Liver (tissue), 9 donors: ENCODE results near the gene SERPINA10. TPM values are rescaled to one million over a fixed set of nuclear protein-coding genes. Genes with fewer than 3 reads are reported as not detected.

Experiments used
- DNase-seq: peaks from one replicate; pipeline ENCODE4 v3.0.0-alpha.2; 2017; ENCODE audit warnings: low spot score
- H3K27ac ChIP-seq, 2 donors: one replicate each; pipeline ENCODE4 v1.7.0; 2013; ENCODE audit warnings: inconsistent platforms in 2 of 2, low read length in 2 of 2, control low read depth in 1 of 2, low read depth in 1 of 2, mild to moderate bottlenecking in 1 of 2
- H3K27me3 ChIP-seq, 4 donors: one replicate each; pipeline versions ENCODE4 v1.6.1 to v1.7.0; 2013; ENCODE audit warnings: low read length in 3 of 4, inconsistent platforms in 1 of 4, mild to moderate bottlenecking in 1 of 4, moderate library complexity in 1 of 4; ENCODE audit not compliant: control insufficient read depth in 4 of 4, insufficient read depth in 4 of 4
- H3K36me3 ChIP-seq, 4 donors: one replicate each; pipeline versions ENCODE4 v1.6.1 to v1.7.0; 2013; ENCODE audit warnings: low read length in 3 of 4, mild to moderate bottlenecking in 3 of 4, low read depth in 1 of 4, moderate library complexity in 1 of 4; ENCODE audit not compliant: control insufficient read depth in 4 of 4, insufficient read depth in 3 of 4
- H3K4me1 ChIP-seq, 4 donors: one replicate each; pipeline versions ENCODE4 v1.6.1 to v1.7.0; 2013; ENCODE audit warnings: low read length in 3 of 4, mild to moderate bottlenecking in 3 of 4, moderate library complexity in 1 of 4; ENCODE audit not compliant: control insufficient read depth in 4 of 4, insufficient read depth in 4 of 4
- H3K4me3 ChIP-seq, 3 donors: one replicate each; pipeline versions ENCODE4 v1.6.1 to v1.7.0; 2013; ENCODE audit warnings: low read length in 3 of 3, control low read depth in 1 of 3, low read depth in 1 of 3, mild to moderate bottlenecking in 1 of 3
- H3K9ac ChIP-seq, 2 donors: one replicate each; pipeline ENCODE4 v1.7.0; 2013; ENCODE audit warnings: low read length in 2 of 2, mild to moderate bottlenecking in 2 of 2, moderate library complexity in 2 of 2, control low read depth in 1 of 2, low read depth in 1 of 2
- H3K9me3 ChIP-seq, 4 donors: one replicate each; pipeline versions ENCODE4 v1.6.1 to v1.7.0; 2013; ENCODE audit warnings: low read length in 3 of 4; ENCODE audit not compliant: control insufficient read depth in 4 of 4
- EGR1 ChIP-seq, 2 donors: IDR thresholded peaks; 2 replicates each; pipeline ENCODE4 v1.6.1; 2016 to 2018; ENCODE audit warnings: antibody characterized with exemption in 2 of 2, low read depth in 2 of 2
- FOXA1 ChIP-seq: IDR thresholded peaks from 2 replicates; pipeline ENCODE4 v1.6.1; 2016; ENCODE audit warnings: antibody characterized with exemption
- GABPA ChIP-seq, 2 donors: IDR thresholded peaks in 1 of 2; conservative IDR thresholded peaks in 1 of 2; 2 replicates each; pipeline ENCODE4 v1.6.1; 2016; ENCODE audit warnings: antibody characterized with exemption in 2 of 2, mild to moderate bottlenecking in 1 of 2, moderate library complexity in 1 of 2
- HNF4A ChIP-seq, 2 donors: conservative IDR thresholded peaks; 2 replicates each; pipeline ENCODE4 v1.6.1; 2016; ENCODE audit warnings: antibody characterized with exemption in 2 of 2, mild to moderate bottlenecking in 2 of 2
- HNF4G ChIP-seq: IDR thresholded peaks from 2 replicates; pipeline ENCODE4 v1.6.1; 2016; ENCODE audit warnings: antibody characterized with exemption
- JUND ChIP-seq, 2 donors: IDR thresholded peaks; 2 replicates each; pipeline ENCODE4 v1.6.1; 2016; ENCODE audit warnings: antibody characterized with exemption in 2 of 2
- MAX ChIP-seq: IDR thresholded peaks from 2 replicates; pipeline ENCODE4 v1.6.1; 2016; ENCODE audit warnings: antibody characterized with exemption
- NR2F2 ChIP-seq: IDR thresholded peaks from 2 replicates; pipeline ENCODE4 v1.6.1; 2016; ENCODE audit warnings: antibody characterized with exemption
- RAD21 ChIP-seq, 2 donors: IDR thresholded peaks; 2 replicates each; pipeline ENCODE4 v1.6.1; 2016; ENCODE audit warnings: antibody characterized with exemption in 2 of 2, mild to moderate bottlenecking in 2 of 2
- RXRA ChIP-seq, 2 donors: IDR thresholded peaks; 2 replicates each; pipeline ENCODE4 v1.6.1; 2017 to 2018; ENCODE audit warnings: antibody characterized with exemption in 2 of 2, mild to moderate bottlenecking in 1 of 2
- SP1 ChIP-seq: IDR thresholded peaks from 2 replicates; pipeline ENCODE4 v1.6.1; 2018; ENCODE audit warnings: antibody characterized with exemption, mild to moderate bottlenecking
- TAF1 ChIP-seq: conservative IDR thresholded peaks from 2 replicates; pipeline ENCODE4 v1.6.1; 2016; ENCODE audit warnings: antibody characterized with exemption, mild to moderate bottlenecking
- YY1 ChIP-seq: IDR thresholded peaks from 2 replicates; pipeline ENCODE4 v1.6.1; 2016; ENCODE audit warnings: antibody characterized with exemption, mild to moderate bottlenecking
- ZBTB33 ChIP-seq: IDR thresholded peaks from 2 replicates; pipeline ENCODE4 v1.6.1; 2016; ENCODE audit warnings: antibody characterized with exemption
- WGBS: extraction: QIAGEN DNeasy Blood & Tissue Kit; methylation state at CpG from one replicate; pipeline ENCODE4 v1.1.7; 2013; 5-methylcytosine and 5-hydroxymethylcytosine counted together
- polyA plus RNA-seq, 2 donors: library from polyadenylated mRNA; stranded (reverse) in 1 of 2; unstranded in 1 of 2; fragments of 200-250 nt in 1 of 2; fragments of >200 nt in 1 of 2; fragmentation: Nextera tagmentation in 1 of 2; extraction: Ambion mirVana in 1 of 2; gene quantifications; one replicate each; pipeline versions ENCODE4 v1.2.1 to v1.2.3, GENCODE V29; 2013 to 2015
- total RNA-seq, 2 donors: library from RNA; depleted of rRNA; stranded (reverse); fragments of >200 nt; gene quantifications; one replicate each; pipeline ENCODE4 v1.2.3, GENCODE V29; 2014
- TF ChIP-seq, protein P1 (sequence below): IDR thresholded peaks from 2 replicates; pipeline ENCODE4 v1.6.1; 2016; ENCODE audit warnings: antibody characterized with exemption
- TF ChIP-seq, protein P2 (sequence below): fragments of 150-350 bp; IDR thresholded peaks from 2 replicates; pipeline ENCODE4 v1.5.1; 2017; ENCODE audit warnings: improper control_type of control experiment, low read depth, low read length; ENCODE audit not compliant: missing input control
- TF ChIP-seq, protein P3 (sequence below): IDR thresholded peaks from 2 replicates; pipeline ENCODE4 v1.6.1; 2016; ENCODE audit warnings: antibody characterized with exemption, mild to moderate bottlenecking
- donor health status: healthy.
- donor health status: healthy.
- donor health status: healthy.
- donor health status: healthy.
- donor health status: healthy.

The SERPINA10 gene
- total and polyA plus RNA-seq, 4 donors: 105 to 363 (median 194) TPM

- Histone ChIP-seq H3K27me3 (no peaks in the 10 kb centered on the region), H3K9ac (no peak overlapping the region), H3K27ac (no peak overlapping the region), H3K4me1 (no peaks in the 10 kb centered on the region), H3K9me3 (no peaks in the 10 kb centered on the region), H3K4me3 (no peak overlapping the region), H3K36me3 (no peaks in the 10 kb centered on the region)
- DNase-seq: no peak
- no peak for TF ChIP-seq EGR1 (IDR thresholded peaks at IDR 0.05; ENCODE audit: low read depth in 2 of 2)
- TF ChIP-seq TAF1: no peak
- TF ChIP-seq ZBTB33: no peak
- 97% methylated on average over 2 of the region's 2 CpGs for WGBS
These were observed 48.9 kb downstream of the SERPINA10 start for GRCh38 chr14:94244182-94244581.

DNA sequence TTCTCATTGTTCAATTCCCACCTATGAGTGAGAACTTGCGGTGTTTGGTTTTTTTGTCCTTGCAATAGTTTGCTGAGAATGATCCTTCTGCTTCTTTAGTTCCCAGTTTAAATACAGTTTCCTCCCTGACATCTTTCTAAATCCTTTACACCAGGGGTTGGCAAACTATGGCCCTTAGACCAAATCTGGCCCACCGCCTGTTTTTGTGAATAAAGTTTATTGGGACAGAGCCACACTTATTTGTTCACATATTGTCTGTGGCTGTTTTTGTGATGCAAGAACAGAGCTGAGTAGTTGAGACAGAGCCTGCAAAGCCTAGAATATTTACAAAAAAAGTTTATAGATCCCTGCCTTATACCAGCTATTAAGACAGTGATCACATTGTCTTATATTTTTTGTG, 53.7 kb downstream of the SERPINA10 start:
- Histone ChIP-seq H3K27ac (no peak overlapping the region), H3K9ac (no peak overlapping the region), H3K4me1 (no peaks in the 10 kb centered on the region), H3K4me3 (no peak overlapping the region), H3K36me3 (no peaks in the 10 kb centered on the region), H3K27me3 (no peaks in the 10 kb centered on the region), H3K9me3 (no peaks in the 10 kb centered on the region)
- WGBS: 92% methylated on average over 2 of the region's 2 CpGs
- no peak for DNase-seq
- TF ChIP-seq MAX: no peak
- TF ChIP-seq, protein P1, sequence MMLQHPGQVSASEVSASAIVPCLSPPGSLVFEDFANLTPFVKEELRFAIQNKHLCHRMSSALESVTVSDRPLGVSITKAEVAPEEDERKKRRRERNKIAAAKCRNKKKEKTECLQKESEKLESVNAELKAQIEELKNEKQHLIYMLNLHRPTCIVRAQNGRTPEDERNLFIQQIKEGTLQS: no peak
- TF ChIP-seq GABPA (IDR thresholded peaks at IDR 0.05 in 1 of 2, conservative IDR thresholded peaks at IDR 0.05 in 1 of 2): no peak
- no peak for TF ChIP-seq JUND (IDR thresholded peaks at IDR 0.05)

GRCh38 chr14:94237983-94238382, 55.1 kb downstream of the SERPINA10 start:
- Histone ChIP-seq H3K36me3 (no peaks in the 10 kb centered on the region), H3K27me3 (no peaks in the 10 kb centered on the region), H3K4me1 (no peaks in the 10 kb centered on the region), H3K9ac (no peak overlapping the region), H3K27ac (no peak overlapping the region), H3K4me3 (no peak overlapping the region), H3K9me3 (no peaks in the 10 kb centered on the region)
- no peak for DNase-seq
- 89% methylated on average over 4 of the region's 4 CpGs for WGBS
- TF ChIP-seq HNF4G (no peak), SP1 (no peak), FOXA1 (no peak), MAX (no peak), EGR1 (IDR thresholded peaks at IDR 0.05; ENCODE audit: low read depth in 2 of 2) (no peak), NR2F2 (no peak), RAD21 (IDR thresholded peaks at IDR 0.05) (no peak), GABPA (IDR thresholded peaks at IDR 0.05 in 1 of 2, conservative IDR thresholded peaks at IDR 0.05 in 1 of 2) (no peak), HNF4A (conservative IDR thresholded peaks at IDR 0.05) (no peak), YY1 (no peak), JUND (IDR thresholded peaks at IDR 0.05) (no peak), ZBTB33 (no peak), RXRA (IDR thresholded peaks at IDR 0.05) (no peak), TAF1 (no peak)
- TF ChIP-seq, protein P1: no peak
- TF ChIP-seq, protein P2, sequence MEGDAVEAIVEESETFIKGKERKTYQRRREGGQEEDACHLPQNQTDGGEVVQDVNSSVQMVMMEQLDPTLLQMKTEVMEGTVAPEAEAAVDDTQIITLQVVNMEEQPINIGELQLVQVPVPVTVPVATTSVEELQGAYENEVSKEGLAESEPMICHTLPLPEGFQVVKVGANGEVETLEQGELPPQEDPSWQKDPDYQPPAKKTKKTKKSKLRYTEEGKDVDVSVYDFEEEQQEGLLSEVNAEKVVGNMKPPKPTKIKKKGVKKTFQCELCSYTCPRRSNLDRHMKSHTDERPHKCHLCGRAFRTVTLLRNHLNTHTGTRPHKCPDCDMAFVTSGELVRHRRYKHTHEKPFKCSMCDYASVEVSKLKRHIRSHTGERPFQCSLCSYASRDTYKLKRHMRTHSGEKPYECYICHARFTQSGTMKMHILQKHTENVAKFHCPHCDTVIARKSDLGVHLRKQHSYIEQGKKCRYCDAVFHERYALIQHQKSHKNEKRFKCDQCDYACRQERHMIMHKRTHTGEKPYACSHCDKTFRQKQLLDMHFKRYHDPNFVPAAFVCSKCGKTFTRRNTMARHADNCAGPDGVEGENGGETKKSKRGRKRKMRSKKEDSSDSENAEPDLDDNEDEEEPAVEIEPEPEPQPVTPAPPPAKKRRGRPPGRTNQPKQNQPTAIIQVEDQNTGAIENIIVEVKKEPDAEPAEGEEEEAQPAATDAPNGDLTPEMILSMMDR: no peak
- TF ChIP-seq, protein P3, sequence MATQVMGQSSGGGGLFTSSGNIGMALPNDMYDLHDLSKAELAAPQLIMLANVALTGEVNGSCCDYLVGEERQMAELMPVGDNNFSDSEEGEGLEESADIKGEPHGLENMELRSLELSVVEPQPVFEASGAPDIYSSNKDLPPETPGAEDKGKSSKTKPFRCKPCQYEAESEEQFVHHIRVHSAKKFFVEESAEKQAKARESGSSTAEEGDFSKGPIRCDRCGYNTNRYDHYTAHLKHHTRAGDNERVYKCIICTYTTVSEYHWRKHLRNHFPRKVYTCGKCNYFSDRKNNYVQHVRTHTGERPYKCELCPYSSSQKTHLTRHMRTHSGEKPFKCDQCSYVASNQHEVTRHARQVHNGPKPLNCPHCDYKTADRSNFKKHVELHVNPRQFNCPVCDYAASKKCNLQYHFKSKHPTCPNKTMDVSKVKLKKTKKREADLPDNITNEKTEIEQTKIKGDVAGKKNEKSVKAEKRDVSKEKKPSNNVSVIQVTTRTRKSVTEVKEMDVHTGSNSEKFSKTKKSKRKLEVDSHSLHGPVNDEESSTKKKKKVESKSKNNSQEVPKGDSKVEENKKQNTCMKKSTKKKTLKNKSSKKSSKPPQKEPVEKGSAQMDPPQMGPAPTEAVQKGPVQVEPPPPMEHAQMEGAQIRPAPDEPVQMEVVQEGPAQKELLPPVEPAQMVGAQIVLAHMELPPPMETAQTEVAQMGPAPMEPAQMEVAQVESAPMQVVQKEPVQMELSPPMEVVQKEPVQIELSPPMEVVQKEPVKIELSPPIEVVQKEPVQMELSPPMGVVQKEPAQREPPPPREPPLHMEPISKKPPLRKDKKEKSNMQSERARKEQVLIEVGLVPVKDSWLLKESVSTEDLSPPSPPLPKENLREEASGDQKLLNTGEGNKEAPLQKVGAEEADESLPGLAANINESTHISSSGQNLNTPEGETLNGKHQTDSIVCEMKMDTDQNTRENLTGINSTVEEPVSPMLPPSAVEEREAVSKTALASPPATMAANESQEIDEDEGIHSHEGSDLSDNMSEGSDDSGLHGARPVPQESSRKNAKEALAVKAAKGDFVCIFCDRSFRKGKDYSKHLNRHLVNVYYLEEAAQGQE: no peak
